ENCODE data around the gene MRAS. TPM values are rescaled to one million over a fixed set of nuclear protein-coding genes. Genes with fewer than 3 reads are reported as not detected.

Gene MRAS
- total RNA-seq, 1 experiment from 2014 or later = 0.77 TPM

GRCh38 chr3:138373736-138374094 lies 25.3 kb downstream of the MRAS start:
- Histone ChIP-seq H3K27ac (ENCODE audit: low read depth, low read length, poor library complexity, severe bottlenecking) (no peak overlapping the region), H3K4me1 (ENCODE audit: insufficient read depth, low read length, poor library complexity, severe bottlenecking) (no peaks in the 10 kb centered on the region), H3K4me3 (ENCODE audit: low read depth, low read length, poor library complexity, severe bottlenecking) (no peak overlapping the region), H3K27me3 (replicated peaks; ENCODE audit: insufficient read depth, low read depth, low read length, poor library complexity) (no peaks in the 10 kb centered on the region), H3K36me3 (ENCODE audit: insufficient read depth, low read length, poor library complexity, severe bottlenecking) (no peaks in the 10 kb centered on the region), H3K9me3 (ENCODE audit: low read depth, low read length, poor library complexity, severe bottlenecking) (no peaks in the 10 kb centered on the region)
- no peak for DNase-seq (ENCODE audit: low spot score)
- BruUV-seq (replicated peaks) = no TSS peak
- ChIA-PET CTCF (no interaction called here), POLR2A (ENCODE audit: low non-redundant PET) (no interaction called here)
- TF ChIP-seq EZH2 (IDR thresholded peaks at IDR 0.05; ENCODE audit: borderline replicate concordance, low read depth, low read length, poor library complexity, severe bottlenecking) = no peak
- TF ChIP-seq, protein P1, sequence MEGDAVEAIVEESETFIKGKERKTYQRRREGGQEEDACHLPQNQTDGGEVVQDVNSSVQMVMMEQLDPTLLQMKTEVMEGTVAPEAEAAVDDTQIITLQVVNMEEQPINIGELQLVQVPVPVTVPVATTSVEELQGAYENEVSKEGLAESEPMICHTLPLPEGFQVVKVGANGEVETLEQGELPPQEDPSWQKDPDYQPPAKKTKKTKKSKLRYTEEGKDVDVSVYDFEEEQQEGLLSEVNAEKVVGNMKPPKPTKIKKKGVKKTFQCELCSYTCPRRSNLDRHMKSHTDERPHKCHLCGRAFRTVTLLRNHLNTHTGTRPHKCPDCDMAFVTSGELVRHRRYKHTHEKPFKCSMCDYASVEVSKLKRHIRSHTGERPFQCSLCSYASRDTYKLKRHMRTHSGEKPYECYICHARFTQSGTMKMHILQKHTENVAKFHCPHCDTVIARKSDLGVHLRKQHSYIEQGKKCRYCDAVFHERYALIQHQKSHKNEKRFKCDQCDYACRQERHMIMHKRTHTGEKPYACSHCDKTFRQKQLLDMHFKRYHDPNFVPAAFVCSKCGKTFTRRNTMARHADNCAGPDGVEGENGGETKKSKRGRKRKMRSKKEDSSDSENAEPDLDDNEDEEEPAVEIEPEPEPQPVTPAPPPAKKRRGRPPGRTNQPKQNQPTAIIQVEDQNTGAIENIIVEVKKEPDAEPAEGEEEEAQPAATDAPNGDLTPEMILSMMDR (conservative IDR thresholded peaks at IDR 0.05; ENCODE audit: low read depth, low read length) = no peak
- intact Hi-C loops (cut with micrococcal nuclease; ENCODE audit: unreplicated experiment) = no loop called here

GRCh38 chr3:138374573-138375134 lies 26.3 kb downstream of the MRAS start:
- ChIA-PET CTCF (no interaction called here), POLR2A (ENCODE audit: low non-redundant PET) (no interaction called here)
- Histone ChIP-seq H3K27me3 (replicated peaks; ENCODE audit: insufficient read depth, low read depth, low read length, poor library complexity) (no peaks in the 10 kb centered on the region), H3K4me3 (ENCODE audit: low read depth, low read length, poor library complexity, severe bottlenecking) (no peak overlapping the region), H3K36me3 (ENCODE audit: insufficient read depth, low read length, poor library complexity, severe bottlenecking) (no peaks in the 10 kb centered on the region), H3K9me3 (ENCODE audit: low read depth, low read length, poor library complexity, severe bottlenecking) (no peaks in the 10 kb centered on the region), H3K4me1 (ENCODE audit: insufficient read depth, low read length, poor library complexity, severe bottlenecking) (no peaks in the 10 kb centered on the region), H3K27ac (ENCODE audit: low read depth, low read length, poor library complexity, severe bottlenecking) (no peak overlapping the region)
- no peak for DNase-seq (ENCODE audit: low spot score)
- no TSS peak for BruUV-seq (replicated peaks)
- TF ChIP-seq EZH2 (IDR thresholded peaks at IDR 0.05; ENCODE audit: borderline replicate concordance, low read depth, low read length, poor library complexity, severe bottlenecking) = no peak
- TF ChIP-seq, protein P1 (conservative IDR thresholded peaks at IDR 0.05; ENCODE audit: low read depth, low read length) = no peak
- intact Hi-C loops (cut with micrococcal nuclease; ENCODE audit: unreplicated experiment) = no loop called here

DNA sequence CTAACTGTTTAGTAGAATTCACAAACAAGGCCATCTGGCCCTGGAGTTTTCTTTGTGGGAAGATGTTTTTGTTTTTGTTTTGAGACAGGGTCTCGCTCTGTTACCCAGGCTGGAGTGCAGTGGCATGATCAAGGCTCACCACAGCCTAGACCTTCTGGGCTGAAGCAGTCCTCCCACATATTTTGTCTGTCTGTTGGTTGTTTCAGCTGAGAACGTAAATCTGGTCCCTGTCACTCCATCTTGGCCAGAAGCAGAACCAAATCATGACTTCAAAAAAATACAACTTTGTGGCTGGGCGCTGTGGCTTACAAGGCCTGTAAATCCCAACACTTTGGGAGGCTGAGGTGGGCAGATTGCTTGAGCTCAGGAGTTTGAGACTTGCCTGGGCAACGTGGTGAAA lies 27.1 kb downstream of the MRAS start:
- no peaks in the 10 kb centered on the region for H3K36me3 ChIP-seq (ENCODE audit: insufficient read depth, low read length, poor library complexity, severe bottlenecking)
- H3K27me3 ChIP-seq (replicated peaks; ENCODE audit: insufficient read depth, low read depth, low read length, poor library complexity) = no peaks in the 10 kb centered on the region
- H3K4me1 ChIP-seq (ENCODE audit: insufficient read depth, low read length, poor library complexity, severe bottlenecking) = no peaks in the 10 kb centered on the region
- no peaks in the 10 kb centered on the region for H3K9me3 ChIP-seq (ENCODE audit: low read depth, low read length, poor library complexity, severe bottlenecking)
- H3K4me3 ChIP-seq (ENCODE audit: low read depth, low read length, poor library complexity, severe bottlenecking) = no peak overlapping the region
- ChIA-PET CTCF (no interaction called here), POLR2A (ENCODE audit: low non-redundant PET) (no interaction called here)
- TF ChIP-seq, protein P1 (conservative IDR thresholded peaks at IDR 0.05; ENCODE audit: low read depth, low read length) = no peak
- TF ChIP-seq EZH2 (IDR thresholded peaks at IDR 0.05; ENCODE audit: borderline replicate concordance, low read depth, low read length, poor library complexity, severe bottlenecking) = no peak
- no peak for DNase-seq (ENCODE audit: low spot score)
- no TSS peak for BruUV-seq (replicated peaks)
- intact Hi-C loops (cut with micrococcal nuclease; ENCODE audit: unreplicated experiment) = no loop called here
- no peak overlapping the region for H3K27ac ChIP-seq (ENCODE audit: low read depth, low read length, poor library complexity, severe bottlenecking)

All from A673 (cell line).